ENCODE measurements around the gene HOXB2.

The HOXB2 gene

GRCh38 chr17:48517478-48517877 lies 27.4 kb downstream of the HOXB2 start:
- no peak overlapping the region for H3K27ac ChIP-seq (ENCODE audit: low read depth, low read length, poor library complexity, severe bottlenecking)
- H3K36me3 ChIP-seq (ENCODE audit: insufficient read depth, low read length): no peaks in the 10 kb centered on the region
- H3K79me2 ChIP-seq (ENCODE audit: insufficient read depth, low read length): no peaks in the 10 kb centered on the region
- no peak overlapping the region for H3K4me2 ChIP-seq (ENCODE audit: low read length)
- no peaks in the 10 kb centered on the region for H3K9me2 ChIP-seq (ENCODE audit: low read depth, low read length)
- no peaks in the 10 kb centered on the region for H3K27me3 ChIP-seq (ENCODE audit: insufficient read depth, low read length)
- no peak overlapping the region for H3K9ac ChIP-seq (ENCODE audit: low read length)
- no peaks in the 10 kb centered on the region for H3K4me1 ChIP-seq (ENCODE audit: insufficient read depth, low read length, severe bottlenecking)
- H2AFZ ChIP-seq (ENCODE audit: low read length): no peak overlapping the region
- TF ChIP-seq EZH2 (IDR thresholded peaks at IDR 0.05; ENCODE audit: borderline replicate concordance, low read length): no peak
- TF ChIP-seq CTCF (IDR thresholded peaks at IDR 0.05; ENCODE audit: low read length): no peak
- no peaks in the 10 kb centered on the region for H4K20me1 ChIP-seq (ENCODE audit: insufficient read depth, low read length)
- H3K4me3 ChIP-seq (ENCODE audit: low read depth, low read length, poor library complexity, severe bottlenecking): no peak overlapping the region
- no peaks in the 10 kb centered on the region for H3F3A ChIP-seq (ENCODE audit: insufficient read depth, low read length)
- no peaks in the 10 kb centered on the region for H3K9me3 ChIP-seq (ENCODE audit: low read length)

- Histone ChIP-seq H3K9me3 (ENCODE audit: low read length) (no peaks in the 10 kb centered on the region), H3F3A (ENCODE audit: insufficient read depth, low read length) (no peaks in the 10 kb centered on the region), H3K9ac (ENCODE audit: low read length) (no peak overlapping the region), H3K36me3 (ENCODE audit: insufficient read depth, low read length) (no peaks in the 10 kb centered on the region), H3K4me3 (ENCODE audit: low read depth, low read length, poor library complexity, severe bottlenecking) (no peak overlapping the region), H3K9me2 (ENCODE audit: low read depth, low read length) (no peaks in the 10 kb centered on the region), H3K4me2 (ENCODE audit: low read length) (no peak overlapping the region), H3K27me3 (ENCODE audit: insufficient read depth, low read length) (no peaks in the 10 kb centered on the region), H2AFZ (ENCODE audit: low read length) (no peak overlapping the region), H3K4me1 (ENCODE audit: insufficient read depth, low read length, severe bottlenecking) (no peaks in the 10 kb centered on the region), H3K27ac (ENCODE audit: low read depth, low read length, poor library complexity, severe bottlenecking) (no peak overlapping the region), H3K79me2 (ENCODE audit: insufficient read depth, low read length) (no peaks in the 10 kb centered on the region), H4K20me1 (ENCODE audit: insufficient read depth, low read length) (no peaks in the 10 kb centered on the region)
- TF ChIP-seq EZH2 (IDR thresholded peaks at IDR 0.05; ENCODE audit: borderline replicate concordance, low read length): no peak
- no peak for TF ChIP-seq CTCF (IDR thresholded peaks at IDR 0.05; ENCODE audit: low read length)
These were observed 28.7 kb downstream of the HOXB2 start for GRCh38 chr17:48515925-48516900.

GRCh38 chr17:48514477-48514876 lies 30.4 kb downstream of the HOXB2 start:
- TF ChIP-seq EZH2 (IDR thresholded peaks at IDR 0.05; ENCODE audit: borderline replicate concordance, low read length) (no peak), CTCF (IDR thresholded peaks at IDR 0.05; ENCODE audit: low read length) (no peak)
- no peak overlapping the region for H3K9ac ChIP-seq (ENCODE audit: low read length)
- H3K4me3 ChIP-seq (ENCODE audit: low read depth, low read length, poor library complexity, severe bottlenecking): no peak overlapping the region
- H3F3A ChIP-seq (ENCODE audit: insufficient read depth, low read length): no peaks in the 10 kb centered on the region
- no peak overlapping the region for H3K4me2 ChIP-seq (ENCODE audit: low read length)
- H2AFZ ChIP-seq (ENCODE audit: low read length): no peak overlapping the region
- no peaks in the 10 kb centered on the region for H3K79me2 ChIP-seq (ENCODE audit: insufficient read depth, low read length)
- no peaks in the 10 kb centered on the region for H3K9me2 ChIP-seq (ENCODE audit: low read depth, low read length)
- no peak overlapping the region for H3K27ac ChIP-seq (ENCODE audit: low read depth, low read length, poor library complexity, severe bottlenecking)
- no peaks in the 10 kb centered on the region for H3K4me1 ChIP-seq (ENCODE audit: insufficient read depth, low read length, severe bottlenecking)
- H3K9me3 ChIP-seq (ENCODE audit: low read length): no peaks in the 10 kb centered on the region
- no peaks in the 10 kb centered on the region for H4K20me1 ChIP-seq (ENCODE audit: insufficient read depth, low read length)
- no peaks in the 10 kb centered on the region for H3K27me3 ChIP-seq (ENCODE audit: insufficient read depth, low read length)
- H3K36me3 ChIP-seq (ENCODE audit: insufficient read depth, low read length): no peaks in the 10 kb centered on the region
